Fibroblast of villous mesenchyme (primary cell): Measurements from ENCODE around the gene OTX2. TPM values are rescaled to one million over a fixed set of nuclear protein-coding genes. Genes with fewer than 3 reads are reported as not detected.

ENCODE experiments used
- DNase-seq: peaks from one replicate; pipeline ENCODE4 v3.0.0-alpha.2; 2010; ENCODE audit warnings: low read depth
- H3K4me3 ChIP-seq: 2 replicates; pipeline ENCODE4 v1.5.1; 2011; ENCODE audit warnings: low read depth, mild to moderate bottlenecking, low read length
- CTCF ChIP-seq: IDR thresholded peaks from 2 replicates; pipeline ENCODE4 v1.5.1; 2012; ENCODE audit warnings: low read depth, mild to moderate bottlenecking, low read length; ENCODE audit not compliant: insufficient read depth
- total RNA-seq: library from RNA; depleted of rRNA; stranded (reverse); fragments of >200 nt; gene quantifications from 2 replicates; pipeline ENCODE4 v1.2.3, GENCODE V29; 2012

The OTX2 gene
- total RNA-seq, 1 donor = not detected

DNA sequence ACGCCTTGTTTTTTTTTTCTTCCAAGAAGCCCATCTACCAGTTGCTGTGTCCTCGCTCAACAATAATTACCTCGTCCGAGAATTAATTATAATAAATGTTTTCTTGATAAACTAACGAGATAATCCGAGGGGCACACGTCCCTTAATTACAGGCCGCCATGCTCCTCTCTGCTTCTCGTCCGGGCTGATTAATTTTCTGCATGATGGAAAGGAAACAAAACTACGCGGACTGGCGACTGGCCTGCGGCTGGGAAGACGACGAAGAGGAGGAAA, 2.2 kb downstream of the OTX2 start:
- H3K4me3 ChIP-seq = no peak overlapping the region
- TF ChIP-seq CTCF = no peak
- DNase-seq = no peak

GRCh38 chr14:56807386-56808109, 2.7 kb downstream of the OTX2 start:
- TF ChIP-seq CTCF = no peak
- H3K4me3 ChIP-seq = no peak overlapping the region
- DNase-seq = no peak

GRCh38 chr14:56806760-56807159, 3.5 kb downstream of the OTX2 start:
- no peak overlapping the region for H3K4me3 ChIP-seq
- DNase-seq = no peak
- no peak for TF ChIP-seq CTCF

DNA sequence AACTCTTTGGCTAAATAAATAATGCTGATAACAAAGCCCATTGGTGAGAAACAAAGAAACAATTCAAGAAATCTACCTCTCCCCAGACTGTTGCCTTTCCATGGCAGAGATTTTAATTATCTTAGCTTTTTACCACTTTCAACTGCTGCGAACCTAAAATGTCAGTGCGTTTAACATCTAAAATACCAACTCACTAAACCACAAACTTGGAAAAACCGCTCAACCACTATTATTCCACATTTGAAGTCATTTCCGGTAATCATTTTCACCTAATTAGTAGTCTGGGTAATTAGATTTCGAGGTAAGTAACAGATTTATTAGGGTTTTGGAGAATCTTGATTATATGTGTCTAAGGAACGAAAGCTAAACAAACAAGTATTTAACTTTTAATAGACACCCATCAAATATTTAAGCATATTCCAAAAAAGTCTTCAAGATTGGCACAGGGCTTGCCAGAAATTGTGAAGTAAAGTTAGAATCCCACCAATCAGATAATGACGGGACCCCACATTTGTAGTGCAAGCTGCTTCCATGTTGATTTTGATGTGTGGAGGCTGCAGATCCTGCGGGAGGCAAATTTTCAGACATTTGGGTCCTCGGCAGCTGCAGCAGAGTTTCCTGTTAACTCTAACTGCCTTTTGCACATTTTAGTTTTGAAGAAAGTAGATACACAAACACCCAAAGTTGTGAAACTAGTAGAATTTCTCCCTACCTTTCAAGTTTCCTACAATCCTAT, 4.1 kb downstream of the OTX2 start:
- no peak overlapping the region for H3K4me3 ChIP-seq
- no peak for DNase-seq
- no peak for TF ChIP-seq CTCF

- DNase-seq = no peak
- no peak overlapping the region for H3K4me3 ChIP-seq
- no peak for TF ChIP-seq CTCF
Measured at GRCh38 chr14:56805201-56805991, 4.9 kb downstream of the OTX2 start.

GRCh38 chr14:56803816-56804535, 6.3 kb downstream of the OTX2 start:
- no peak overlapping the region for H3K4me3 ChIP-seq
- no peak for DNase-seq
- no peak for TF ChIP-seq CTCF
